Measurements from ENCODE around the gene HSBP1L1. TPM values are rescaled to one million over a fixed set of nuclear protein-coding genes. Genes with fewer than 3 reads are reported as not detected.

HSBP1L1 gene
- total RNA-seq, 2 donors from 2014 or later, result 3.9 to 5.9 TPM

DNA sequence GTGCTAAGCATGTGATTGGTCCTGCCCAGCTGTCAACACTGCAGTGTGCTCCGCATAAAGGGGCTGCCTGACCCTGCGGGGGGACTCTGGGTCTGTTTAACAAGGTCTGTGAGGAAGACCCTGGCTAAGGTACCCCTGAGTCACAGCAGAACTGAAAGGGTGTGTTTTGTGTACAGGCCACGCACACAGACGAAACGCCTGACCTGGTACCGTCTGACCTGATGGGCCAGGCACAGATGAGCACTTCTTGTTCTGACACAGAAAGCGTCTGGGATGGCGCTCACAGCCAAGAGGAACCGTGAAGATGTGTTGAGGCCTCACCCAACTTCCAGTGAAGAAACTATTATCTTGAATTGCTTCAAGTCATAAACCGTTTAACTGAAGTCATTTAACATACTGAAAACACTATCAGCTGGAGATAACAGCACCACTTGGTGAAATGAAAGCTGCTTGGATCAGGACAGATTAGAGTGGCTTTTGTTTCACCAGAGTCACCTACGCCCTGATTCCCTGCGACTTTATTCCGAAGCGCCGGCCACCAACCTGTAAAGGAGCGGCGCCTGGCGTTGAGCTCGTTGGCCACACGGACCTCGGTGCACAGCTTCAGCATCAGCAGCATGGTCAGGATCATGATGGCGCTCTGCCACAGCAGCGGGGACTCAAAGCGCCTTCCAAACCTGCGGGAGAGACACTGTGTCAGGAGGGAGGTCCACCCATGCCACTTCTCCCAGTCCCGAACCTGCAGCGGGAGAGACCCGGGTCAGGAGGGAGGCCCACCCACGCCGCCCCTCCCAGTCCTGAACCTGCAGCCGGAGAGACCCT is 21.4 kb upstream of the HSBP1L1 start:
- no peak for DNase-seq (ENCODE audit: low spot score)
- intact Hi-C loops (cut with DNase I), result no loop called here

DNA sequence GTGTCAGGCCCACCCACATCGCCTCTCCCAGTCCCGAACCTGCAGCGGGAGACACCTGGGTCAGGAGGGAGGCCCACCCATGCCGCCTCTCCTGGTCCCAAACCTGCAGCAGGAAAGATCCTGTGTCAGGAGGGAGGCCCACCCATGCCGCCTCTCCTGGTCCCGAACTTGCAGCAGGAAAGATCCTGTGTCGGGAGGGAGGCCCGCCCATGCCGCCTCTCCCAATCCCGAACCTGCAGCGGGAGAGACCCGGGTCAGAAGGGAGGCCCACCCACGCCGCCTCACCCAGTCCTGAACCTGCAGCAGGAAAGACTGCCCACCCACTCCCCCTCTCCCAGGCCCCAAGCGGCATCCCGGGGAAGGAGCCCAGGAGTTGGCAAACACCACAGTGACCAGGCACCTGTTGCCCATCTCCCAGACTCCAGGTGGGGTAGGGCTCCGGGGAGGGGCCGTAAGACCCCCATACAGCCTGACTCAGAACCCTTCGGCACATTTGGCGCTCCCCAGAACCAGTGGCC is 20.8 kb upstream of the HSBP1L1 start:
- intact Hi-C loops (cut with DNase I), result no loop called here
- no peak for DNase-seq (ENCODE audit: low spot score)

DNA sequence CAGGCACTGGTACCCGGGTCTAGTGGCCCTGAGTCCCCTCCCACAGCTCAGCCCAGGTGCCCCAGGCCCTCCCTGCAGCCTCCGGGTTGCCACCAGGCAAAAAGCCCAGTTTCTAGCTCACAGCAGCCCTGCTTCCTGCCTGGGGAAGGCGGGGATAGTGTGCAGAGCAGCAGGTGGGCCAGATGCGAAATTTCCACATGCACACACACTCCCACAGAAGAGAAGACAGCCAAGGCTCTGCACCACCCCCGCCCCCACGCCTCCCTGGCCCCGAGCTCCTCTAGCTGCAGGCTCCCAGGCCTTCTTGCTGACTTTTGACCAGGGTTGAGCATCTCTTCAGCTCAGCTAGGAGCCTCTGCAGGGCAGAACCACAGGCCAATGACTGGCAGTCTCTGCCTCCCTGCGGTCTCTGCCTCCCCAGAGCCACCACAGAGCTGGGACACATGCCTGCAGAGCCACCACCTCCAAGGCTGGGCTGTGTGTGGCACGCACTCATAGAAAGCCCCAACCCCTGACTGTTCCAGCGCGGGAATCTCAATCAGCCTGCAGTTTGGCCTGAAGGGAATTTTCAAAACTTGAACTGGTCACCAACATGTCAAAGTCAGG is 20.2 kb upstream of the HSBP1L1 start:
- DNase-seq (ENCODE audit: low spot score), result no peak
- intact Hi-C loops (cut with DNase I), result no loop called here

DNA sequence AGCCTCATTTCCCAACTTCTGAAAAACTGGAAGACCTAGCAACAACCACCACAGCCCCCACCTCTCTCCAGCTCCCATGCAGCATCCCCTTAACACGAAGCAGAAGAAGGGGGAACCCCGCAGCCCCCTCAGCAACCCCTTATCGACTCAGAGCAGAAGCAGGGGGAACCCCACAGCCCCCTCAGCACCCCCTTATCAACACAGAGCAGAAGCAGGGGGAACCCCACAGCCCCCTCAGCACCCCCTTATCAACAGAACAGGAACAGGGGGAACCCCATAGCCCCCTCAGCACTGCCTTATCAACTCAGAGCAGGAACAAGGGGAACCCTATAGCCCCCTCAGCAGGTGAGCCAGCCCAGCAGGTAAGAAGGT is 19.7 kb upstream of the HSBP1L1 start:
- DNase-seq (ENCODE audit: low spot score), result peak; percentile 49
- intact Hi-C loops (cut with DNase I), result no loop called here

DNA sequence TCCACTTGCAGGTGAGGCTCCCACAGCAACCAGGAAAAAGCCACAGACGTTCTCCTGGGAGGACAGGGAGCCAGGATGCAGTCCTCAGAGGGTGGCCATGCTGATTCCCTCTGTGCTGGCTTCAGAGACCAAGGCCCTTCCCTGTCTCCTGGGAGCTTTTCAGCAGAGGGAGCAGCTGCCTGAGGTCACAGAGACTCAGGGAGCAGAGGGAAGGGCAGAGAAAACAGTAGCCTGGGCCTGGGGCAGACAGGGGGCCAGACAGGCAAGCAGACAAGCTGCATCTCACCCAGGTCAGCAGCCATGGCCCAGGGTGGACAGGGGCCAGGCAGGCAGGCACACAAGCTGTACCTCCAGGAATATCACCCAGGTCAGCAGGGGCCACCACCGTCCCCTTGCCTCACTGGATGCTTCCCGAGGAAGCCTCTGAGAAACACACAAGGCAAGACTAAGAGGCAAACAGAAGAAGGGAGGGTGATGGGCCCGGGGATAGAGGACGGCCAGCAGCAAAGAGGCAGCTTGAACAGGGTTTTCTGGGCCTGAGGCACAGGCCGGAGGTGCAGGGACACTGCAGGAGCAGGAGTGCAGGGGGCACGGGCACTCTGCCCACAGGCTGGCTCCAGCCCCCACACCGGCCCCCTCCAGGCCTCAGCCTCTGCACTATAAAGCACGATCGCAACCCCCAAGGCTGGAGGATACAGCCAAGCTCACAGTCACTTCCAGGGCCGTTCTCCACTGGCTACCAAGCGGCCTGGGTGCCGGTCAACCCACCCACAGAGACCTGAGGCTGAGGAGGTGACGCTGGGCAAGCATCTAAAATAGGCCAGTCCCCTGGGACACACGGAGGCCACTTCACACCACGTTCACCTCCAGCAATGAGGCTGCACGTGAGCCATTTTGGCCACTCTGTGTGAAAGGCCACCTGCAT is 19.1 kb upstream of the HSBP1L1 start:
- intact Hi-C loops (cut with DNase I), result no loop called here
- DNase-seq (ENCODE audit: low spot score), result peak; percentile 59

DNA sequence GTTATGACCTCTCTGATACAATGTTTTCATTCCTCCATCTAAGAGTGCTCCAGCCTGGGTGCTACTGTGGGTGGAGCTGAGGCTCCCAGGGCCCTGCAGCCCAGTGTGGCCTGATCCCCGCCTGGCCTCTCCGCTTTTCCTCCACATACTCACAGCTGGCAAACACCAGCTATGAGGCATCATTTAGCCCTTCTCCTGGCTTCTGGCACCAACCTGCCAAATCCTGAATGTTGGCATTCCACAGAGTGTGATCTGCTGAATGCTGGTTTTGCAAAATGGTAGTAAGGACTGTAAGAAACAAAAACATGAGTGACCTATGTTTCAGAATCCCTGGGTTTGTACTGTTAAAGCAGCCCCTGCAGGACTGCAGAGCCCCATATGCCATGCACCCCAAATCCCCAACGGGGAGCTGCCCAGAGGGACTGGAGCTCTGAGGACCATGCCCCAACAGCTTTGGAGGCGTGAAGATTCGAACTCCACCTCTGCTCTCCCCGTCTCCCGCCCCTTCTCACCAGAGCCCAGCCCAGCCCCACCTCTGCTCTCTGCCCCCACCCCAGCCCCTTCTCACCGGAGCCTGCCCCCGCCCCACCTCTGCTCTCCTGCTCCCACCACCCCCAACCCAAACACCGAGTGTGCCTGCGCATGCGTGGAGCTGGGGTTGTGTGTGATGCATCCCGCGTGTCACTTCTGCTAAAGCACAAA is 17.2 kb upstream of the HSBP1L1 start:
- intact Hi-C loops (cut with DNase I), result no loop called here
- peak; percentile 70 for DNase-seq (ENCODE audit: low spot score)

DNA sequence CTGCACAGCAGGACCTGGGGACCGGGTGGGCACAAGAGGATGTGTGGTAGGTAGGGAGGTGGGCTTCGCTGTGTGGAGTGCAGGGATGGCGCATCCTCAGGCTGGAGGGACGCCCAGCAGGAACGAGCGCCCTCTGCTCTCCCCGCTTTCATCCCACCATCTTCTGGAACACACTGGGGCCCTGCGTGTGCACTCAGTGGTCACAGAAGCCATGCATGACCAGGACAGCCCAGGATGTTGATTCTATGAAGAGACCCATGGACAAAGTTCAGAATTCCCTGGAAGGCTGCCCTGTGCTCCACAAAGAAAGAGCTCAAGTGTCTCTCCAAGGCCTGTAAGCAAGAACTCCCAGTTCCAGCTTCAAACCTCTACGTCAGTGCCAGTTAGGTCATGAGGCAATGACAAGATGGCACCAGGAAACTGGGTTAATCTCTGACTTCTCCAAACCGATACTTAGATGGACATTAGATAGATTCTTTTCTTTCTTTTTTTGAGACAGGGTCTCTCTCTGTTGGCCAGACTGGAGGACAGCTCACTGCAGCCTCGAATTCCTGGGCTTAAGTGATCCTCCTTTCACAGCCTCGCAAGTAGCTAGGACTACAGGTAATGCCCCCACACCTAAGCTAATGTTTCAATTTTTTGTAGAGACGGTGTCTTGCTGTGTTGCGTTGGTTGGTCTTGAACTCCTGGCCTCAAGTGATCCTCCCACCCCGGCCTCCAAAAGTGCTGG is 16.4 kb upstream of the HSBP1L1 start:
- intact Hi-C loops (cut with DNase I), result no loop called here
- DNase-seq (ENCODE audit: low spot score), result peak; percentile 46

DNA sequence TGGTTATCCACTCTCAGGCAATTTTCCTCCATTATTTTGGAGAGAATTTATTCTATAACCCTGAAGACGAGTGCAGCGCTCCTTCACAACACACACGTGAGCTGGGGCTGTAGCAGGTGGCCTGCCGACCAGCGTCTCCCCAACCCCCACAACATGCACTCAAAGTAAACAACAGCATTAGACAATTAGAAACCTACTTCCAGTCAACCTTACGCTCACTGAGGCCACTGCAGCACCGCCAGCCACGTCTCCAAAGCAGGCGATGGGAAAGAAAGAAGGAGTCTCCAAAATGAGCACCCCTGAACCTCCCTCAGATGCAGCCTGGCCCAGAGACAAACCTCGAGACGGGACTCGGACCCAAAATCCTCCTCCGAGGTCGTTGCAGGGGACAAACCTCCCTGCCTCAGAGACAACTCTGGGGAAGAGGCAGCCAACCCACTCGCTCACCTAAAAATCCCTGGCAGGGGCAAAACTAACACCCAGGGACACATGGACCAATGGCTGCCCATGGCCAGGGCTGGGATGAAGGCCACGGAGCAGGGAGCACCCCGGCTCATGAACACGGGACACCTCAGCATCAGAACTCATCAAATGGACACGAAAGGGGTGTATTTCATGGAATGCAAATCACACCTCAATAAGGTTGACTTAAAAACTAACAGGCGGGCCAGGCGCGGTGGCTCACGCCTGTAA is 15.6 kb upstream of the HSBP1L1 start:
- intact Hi-C loops (cut with DNase I), result no loop called here
- peak; percentile 36 for DNase-seq (ENCODE audit: low spot score)

DNA sequence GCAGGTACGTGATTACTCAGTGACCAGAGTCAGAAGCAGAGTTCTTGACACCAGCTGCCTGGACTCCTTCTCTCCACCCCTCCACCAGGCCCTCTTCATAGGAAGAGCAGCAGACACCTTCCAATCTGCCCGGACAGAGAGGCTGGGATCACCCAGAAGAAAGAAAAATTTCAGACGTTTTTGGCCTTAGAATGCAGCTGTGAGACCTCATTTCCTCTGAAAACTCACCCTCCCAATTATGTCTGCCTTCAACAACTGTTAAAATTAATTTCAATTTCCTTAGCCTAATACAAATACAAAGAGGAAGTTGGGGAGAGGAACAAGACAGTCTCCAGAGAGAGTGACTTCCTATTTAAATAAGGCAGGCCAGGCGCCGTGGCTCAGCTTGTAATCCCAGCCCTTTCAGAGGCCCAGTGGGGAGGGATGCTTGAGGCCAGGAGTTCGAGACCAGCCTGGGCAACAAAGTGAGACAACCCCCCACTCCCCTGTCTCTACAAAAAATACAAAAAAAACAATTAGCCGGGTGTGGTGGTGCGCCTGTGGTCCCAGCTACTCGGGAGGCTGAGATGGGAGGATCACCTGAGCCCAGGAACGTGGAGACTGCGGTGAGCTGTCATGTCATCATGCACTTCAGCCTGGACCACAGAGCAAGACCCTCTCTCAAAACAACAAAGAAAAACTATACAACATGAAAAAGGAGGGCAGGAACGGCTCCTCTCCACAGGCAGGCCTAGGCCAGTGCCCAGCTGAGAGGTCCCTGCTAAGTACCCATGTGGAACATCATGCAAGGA is 14.6 kb upstream of the HSBP1L1 start:
- DNase-seq (ENCODE audit: low spot score), result peak; percentile 85
- intact Hi-C loops (cut with DNase I), result loop anchor here in 1 of 2 donors (10.0 kb wide), 1 partner anchor 85 kb away; the partner anchor contains the start of gene RBFA

DNA sequence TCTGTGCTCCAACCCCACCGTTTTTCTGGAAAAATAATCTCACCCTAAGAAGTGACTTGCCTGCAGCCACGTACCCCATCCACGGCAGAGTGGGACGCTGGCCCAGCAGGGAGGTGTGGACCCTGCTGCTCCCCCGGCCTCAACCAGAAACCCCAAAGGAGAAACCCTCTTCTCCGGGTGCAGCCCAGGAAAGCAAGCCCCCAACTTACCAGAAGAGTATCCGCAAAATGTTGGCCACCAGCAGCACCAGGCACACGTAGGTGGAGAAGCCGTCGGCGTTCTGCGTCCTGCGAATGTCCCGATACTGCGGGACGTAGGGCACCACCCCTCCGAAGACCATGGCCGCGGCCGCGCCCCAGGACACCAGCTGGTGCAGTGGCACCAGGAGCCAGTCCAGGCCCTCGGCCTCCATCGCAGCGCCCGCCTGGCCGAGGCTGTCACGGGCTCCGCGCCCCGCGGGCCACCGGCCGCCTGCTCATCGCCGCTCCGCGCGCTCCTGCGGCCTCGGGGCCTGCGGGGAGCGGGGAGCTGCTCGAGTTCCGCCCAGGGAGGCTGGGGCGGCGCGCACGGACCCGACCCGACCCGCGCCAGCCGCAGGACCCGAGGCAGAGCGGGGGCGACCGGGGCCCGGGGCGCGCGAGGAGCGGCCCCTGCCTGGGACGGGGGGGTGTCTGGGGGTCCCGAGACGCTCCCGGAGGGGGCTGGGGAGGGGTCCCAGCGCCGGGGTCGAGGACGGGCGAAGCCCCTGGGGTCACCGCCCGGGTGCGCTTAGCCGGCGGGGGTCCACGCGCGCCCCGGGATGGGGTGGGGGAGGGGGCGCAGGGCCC is 13.7 kb upstream of the HSBP1L1 start:
- DNase-seq (ENCODE audit: low spot score), result peak; percentile 84
- intact Hi-C loops (cut with DNase I), result loop anchor here in 1 of 2 donors (10.0 kb wide), 1 partner anchor 84 kb away; the partner anchor contains the start of gene RBFA

DNA sequence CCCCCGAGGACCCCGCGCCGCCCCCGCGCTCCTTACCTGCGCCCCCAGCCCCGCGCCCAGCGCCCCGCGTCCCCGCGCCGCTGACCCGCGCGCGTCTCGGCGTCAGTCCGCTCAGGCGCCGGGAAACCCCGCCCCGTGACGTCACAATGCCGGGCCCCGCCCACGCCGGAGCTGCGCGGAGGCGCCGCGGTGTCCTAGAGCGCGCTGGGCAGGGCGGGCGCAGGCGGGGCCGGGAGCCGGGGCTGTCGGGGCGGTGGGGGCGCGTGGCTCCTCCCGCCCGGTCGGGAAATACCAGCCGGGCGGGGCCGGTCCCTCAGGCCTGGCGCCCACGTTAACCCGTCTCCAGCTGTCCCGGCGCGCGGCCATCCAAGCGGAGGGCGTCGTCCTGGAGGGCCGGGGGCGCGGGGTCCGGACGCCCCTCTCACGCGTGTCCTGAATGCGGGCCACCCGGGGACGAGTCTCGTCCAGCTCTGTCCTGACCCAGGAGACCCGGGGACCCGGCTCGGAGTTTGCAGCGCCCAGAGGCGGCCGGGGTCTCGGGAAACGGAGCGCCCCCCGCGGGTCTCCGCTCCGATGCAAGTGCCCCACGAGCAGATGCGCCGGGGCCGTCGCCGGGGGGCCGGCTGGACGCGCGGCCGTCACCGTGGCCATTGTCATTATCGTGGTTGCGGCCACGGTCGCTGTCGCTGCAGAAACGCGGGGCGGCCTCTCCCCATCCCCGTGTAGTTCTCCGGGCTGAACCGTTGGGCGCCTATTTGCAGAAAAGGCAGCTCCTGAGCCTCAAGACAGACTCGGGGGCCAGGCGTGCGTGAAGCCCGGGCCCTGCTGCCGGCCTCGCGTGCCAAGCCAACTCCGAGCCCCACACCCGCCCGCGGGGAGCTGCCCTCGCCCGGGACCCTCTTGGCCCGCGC is 12.6 kb upstream of the HSBP1L1 start, which contains the start of gene SLC66A2:
TSS of gene SLC66A2 (minus strand) at position 109 of the 911 bp plus-strand sequence. CDS start 727 bp downstream, outside the sequence.
- peak; percentile 98 for DNase-seq (ENCODE audit: low spot score)
- intact Hi-C loops (cut with DNase I), result loop anchor here in 1 of 2 donors (10.0 kb wide), 1 partner anchor 83 kb away; the partner anchor contains the start of gene RBFA

DNA sequence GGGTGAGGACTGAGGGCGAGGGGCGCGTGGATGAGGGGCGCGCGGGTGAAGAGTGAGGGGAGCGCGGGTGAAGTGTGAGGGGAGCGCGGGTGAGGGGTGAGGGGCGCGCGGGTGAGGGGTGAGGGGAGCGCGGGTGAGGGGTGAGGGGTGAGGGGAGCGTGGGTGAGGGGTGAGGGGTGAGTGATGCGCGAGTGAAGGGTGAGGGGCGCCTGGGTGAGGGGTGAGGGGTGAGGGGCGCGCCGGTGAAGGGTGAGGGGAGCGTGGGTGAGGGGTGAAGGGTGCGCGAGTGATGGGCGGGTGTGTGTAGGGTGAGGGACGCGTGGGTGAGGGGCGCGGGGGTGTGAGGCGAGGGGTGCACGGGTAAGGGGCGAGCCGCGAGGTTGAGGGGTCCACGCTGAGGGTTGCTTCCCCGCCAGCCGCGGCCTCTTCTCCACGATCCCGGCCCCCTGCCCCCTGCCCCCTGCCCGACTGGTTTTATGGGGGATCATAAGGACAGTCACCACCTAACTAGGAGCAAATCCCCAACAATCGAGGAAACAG is 11.9 kb upstream of the HSBP1L1 start:
- intact Hi-C loops (cut with DNase I), result loop anchor here in 1 of 2 donors (10.0 kb wide), 1 partner anchor 82 kb away; the partner anchor contains the start of gene RBFA
- DNase-seq (ENCODE audit: low spot score), result peak; percentile 59

DNA sequence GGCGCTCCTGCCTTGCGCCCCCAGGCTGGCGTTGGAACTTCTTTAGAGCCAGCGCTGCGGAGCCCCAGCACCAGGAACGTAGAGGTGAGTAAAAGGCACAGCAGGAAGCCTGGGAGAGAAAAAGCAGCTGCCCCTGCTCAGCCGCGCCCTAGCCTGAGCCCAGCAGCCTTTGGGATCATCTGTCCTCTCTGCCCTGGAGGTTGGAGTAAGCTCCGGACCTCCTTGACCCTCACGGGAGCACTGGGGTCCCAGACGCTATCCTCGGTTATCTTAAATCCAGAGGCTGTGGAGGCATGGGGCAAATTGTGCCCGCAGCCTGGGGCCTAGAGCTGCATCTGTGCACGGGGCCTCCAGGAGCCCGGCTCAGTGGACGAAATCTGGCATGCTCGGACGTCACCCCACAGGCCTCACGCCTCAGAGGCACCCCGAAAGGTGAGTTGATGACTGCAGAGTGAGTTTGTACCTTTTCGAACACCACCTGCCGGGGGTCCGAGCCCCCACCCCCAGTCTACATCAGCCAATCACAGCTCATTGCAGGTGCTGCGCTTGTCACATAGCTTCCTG is 11.4 kb upstream of the HSBP1L1 start:
- intact Hi-C loops (cut with DNase I), result loop anchor here in 1 of 2 donors (10.0 kb wide), 1 partner anchor 82 kb away; the partner anchor contains the start of gene RBFA
- peak; percentile 70 for DNase-seq (ENCODE audit: low spot score)
